Gastrocnemius medialis (tissue), 4 donors: ENCODE results near the gene ARHGEF19. TPM values are rescaled to one million over a fixed set of nuclear protein-coding genes. Genes with fewer than 3 reads are reported as not detected.

ENCODE experiments used
- ATAC-seq, 2 donors: fragments of 150-250 bp; one replicate each; pipeline ENCODE4 v1.9.1; 2016
- DNase-seq, 2 donors: peaks; one replicate each; pipeline ENCODE4 v3.0.0-alpha.2; 2019
- H3K27ac ChIP-seq, 4 donors: fragments of 200-600 bp; sonication (generic); 1 replicate in 1 of 4; 2 replicates in 3 of 4; pipeline ENCODE4 v1.5.1; 2016 to 2018; ENCODE audit warnings: mild to moderate bottlenecking in 2 of 4, moderate library complexity in 1 of 4
- H3K27me3 ChIP-seq, 3 donors: fragments of 200-600 bp; sonication (generic) in 2 of 3; 1 replicate in 1 of 3; 2 replicates in 2 of 3; pipeline versions ENCODE4 v1.5.1 to v1.6.0; 2016 to 2019; ENCODE audit warnings: mild to moderate bottlenecking in 1 of 3, moderate library complexity in 1 of 3
- H3K36me3 ChIP-seq, 2 donors: fragments of 200-600 bp; sonication (generic) in 1 of 2; one replicate each; pipeline ENCODE4 v1.5.1; 2017 to 2018
- H3K4me1 ChIP-seq, 2 donors: fragments of 200-600 bp; sonication (generic) in 1 of 2; one replicate each; pipeline ENCODE4 v1.5.1; 2016 to 2017; ENCODE audit warnings: mild to moderate bottlenecking in 2 of 2
- H3K4me3 ChIP-seq, 4 donors: fragments of 200-600 bp; sonication (generic) in 3 of 4; 1 replicate in 1 of 4; 2 replicates in 3 of 4; pipeline ENCODE4 v1.5.1; 2016 to 2019; ENCODE audit warnings: mild to moderate bottlenecking in 2 of 4
- H3K9me3 ChIP-seq, 3 donors: fragments of 200-600 bp; sonication (generic) in 2 of 3; 1 replicate in 1 of 3; 2 replicates in 2 of 3; pipeline ENCODE4 v1.5.1; 2016 to 2019
- POLR2A ChIP-seq, 2 donors: fragments of 450-650 bp; IDR thresholded peaks; one replicate each; pipeline ENCODE4 v1.6.1; 2017; ENCODE audit warnings: antibody characterized with exemption in 2 of 2, mild to moderate bottlenecking in 2 of 2, moderate library complexity in 2 of 2
- in situ Hi-C, 4 donors: fragments of 200-750 bp; cut with MboI; loops; one replicate each; pipeline versions ENCODE4 v1.15.0 to v1.8.0; 2017; ENCODE audit warnings: low sequenced_read_pairs in 4 of 4
- intact Hi-C: fragments of 100-400 bp; cut with DNase I; formaldehyde crosslinking; loops from one replicate; pipeline ENCODE4 v1.15.1; 2023; ENCODE audit warnings: low total_unique reads
- total RNA-seq, 4 donors: library from RNA; depleted of rRNA; stranded (reverse); fragments of >200 nt; gene quantifications; one replicate each; pipeline versions ENCODE4 v1.1.0 to v1.2.3, GENCODE V29; 2016
- TF ChIP-seq, protein P1 (sequence below), 5 experiments: fragments of 450-650 bp in 3 of 5; fragments of 200-600 bp in 2 of 5; sonication (generic) in 2 of 5; IDR thresholded peaks in 4 of 5; conservative IDR thresholded peaks in 1 of 5; 1 replicate in 4 of 5; 2 replicates in 1 of 5; pipeline ENCODE4 v1.5.1; 2016 to 2019; ENCODE audit warnings: antibody characterized with exemption in 5 of 5, mild to moderate bottlenecking in 3 of 5, moderate library complexity in 3 of 5

ARHGEF19 gene
- total RNA-seq, 4 donors from 2014 or later, result 0.68 to 3.0 (median 2.3) TPM

GRCh38 chr1:16174886-16175598, 37.4 kb downstream of the ARHGEF19 start:
- ATAC-seq, result no peak
- H3K4me3 ChIP-seq, result no peak overlapping the region
- no peak for DNase-seq
- H3K36me3 ChIP-seq, result no peaks in the 10 kb centered on the region
- TF ChIP-seq, protein P1, sequence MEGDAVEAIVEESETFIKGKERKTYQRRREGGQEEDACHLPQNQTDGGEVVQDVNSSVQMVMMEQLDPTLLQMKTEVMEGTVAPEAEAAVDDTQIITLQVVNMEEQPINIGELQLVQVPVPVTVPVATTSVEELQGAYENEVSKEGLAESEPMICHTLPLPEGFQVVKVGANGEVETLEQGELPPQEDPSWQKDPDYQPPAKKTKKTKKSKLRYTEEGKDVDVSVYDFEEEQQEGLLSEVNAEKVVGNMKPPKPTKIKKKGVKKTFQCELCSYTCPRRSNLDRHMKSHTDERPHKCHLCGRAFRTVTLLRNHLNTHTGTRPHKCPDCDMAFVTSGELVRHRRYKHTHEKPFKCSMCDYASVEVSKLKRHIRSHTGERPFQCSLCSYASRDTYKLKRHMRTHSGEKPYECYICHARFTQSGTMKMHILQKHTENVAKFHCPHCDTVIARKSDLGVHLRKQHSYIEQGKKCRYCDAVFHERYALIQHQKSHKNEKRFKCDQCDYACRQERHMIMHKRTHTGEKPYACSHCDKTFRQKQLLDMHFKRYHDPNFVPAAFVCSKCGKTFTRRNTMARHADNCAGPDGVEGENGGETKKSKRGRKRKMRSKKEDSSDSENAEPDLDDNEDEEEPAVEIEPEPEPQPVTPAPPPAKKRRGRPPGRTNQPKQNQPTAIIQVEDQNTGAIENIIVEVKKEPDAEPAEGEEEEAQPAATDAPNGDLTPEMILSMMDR (IDR thresholded peaks at IDR 0.05 in 4 of 5, conservative IDR thresholded peaks at IDR 0.05 in 1 of 5), result no peak
- TF ChIP-seq POLR2A (IDR thresholded peaks at IDR 0.05), result no peak
- in situ Hi-C loops, result no loop called here
- no peaks in the 10 kb centered on the region for H3K9me3 ChIP-seq
- intact Hi-C loops, result no loop called here
- peaks cover 14 to 18% of the 10 kb centered on the region in 2 donors for H3K4me1 ChIP-seq
- H3K27me3 ChIP-seq, result no peaks in the 10 kb centered on the region
- peak overlapping the region; percentile 57 to 75 (median 74) for H3K27ac ChIP-seq

GRCh38 chr1:16174261-16174868, 38.1 kb downstream of the ARHGEF19 start:
- no peaks in the 10 kb centered on the region for H3K9me3 ChIP-seq
- in situ Hi-C loops, result no loop called here

GRCh38 chr1:16173447-16174260, 38.8 kb downstream of the ARHGEF19 start:
- TF ChIP-seq, protein P1 (IDR thresholded peaks at IDR 0.05 in 4 of 5, conservative IDR thresholded peaks at IDR 0.05 in 1 of 5), result no peak
- no peak for TF ChIP-seq POLR2A (IDR thresholded peaks at IDR 0.05)
- Histone ChIP-seq H3K4me3 (no peak overlapping the region), H3K36me3 (no peaks in the 10 kb centered on the region), H3K4me1 (peaks cover 14 to 18% of the 10 kb centered on the region in 2 donors), H3K27ac (no peak overlapping the region), H3K27me3 (peaks cover 0 to 3% (median 0%) of the 10 kb centered on the region in 3 donors), H3K9me3 (no peaks in the 10 kb centered on the region)
- ATAC-seq (no peak), DNase-seq (no peak)
- intact Hi-C loops (no loop called here), in situ Hi-C loops (no loop called here)

More at GRCh38 chr1:16174261-16174868, 38.1 kb downstream of the ARHGEF19 start:
- Histone ChIP-seq H3K27me3 (no peaks in the 10 kb centered on the region), H3K36me3 (no peaks in the 10 kb centered on the region), H3K4me3 (no peak overlapping the region), H3K27ac (peak overlapping the region in 1 of 4 donors; percentile 75), H3K4me1 (peaks cover 14 to 18% of the 10 kb centered on the region in 2 donors)
- DNase-seq (no peak), ATAC-seq (no peak)
- no peak for TF ChIP-seq POLR2A (IDR thresholded peaks at IDR 0.05)
- TF ChIP-seq, protein P1 (IDR thresholded peaks at IDR 0.05 in 4 of 5, conservative IDR thresholded peaks at IDR 0.05 in 1 of 5), result no peak
- intact Hi-C loops, result no loop called here

- intact Hi-C loops, result no loop called here
- no peak overlapping the region for H3K4me3 ChIP-seq
- DNase-seq, result no peak
- peaks cover 14 to 18% of the 10 kb centered on the region in 2 donors for H3K4me1 ChIP-seq
- no peaks in the 10 kb centered on the region for H3K9me3 ChIP-seq
- H3K36me3 ChIP-seq, result no peaks in the 10 kb centered on the region
- no peak overlapping the region for H3K27ac ChIP-seq
- H3K27me3 ChIP-seq, result peaks cover 2 to 3% (median 3%) of the 10 kb centered on the region in 3 donors
- in situ Hi-C loops, result no loop called here
- ATAC-seq, result no peak
- TF ChIP-seq, protein P1 (IDR thresholded peaks at IDR 0.05 in 4 of 5, conservative IDR thresholded peaks at IDR 0.05 in 1 of 5), result no peak
- no peak for TF ChIP-seq POLR2A (IDR thresholded peaks at IDR 0.05)
Observed at GRCh38 chr1:16172964-16173446, 39.4 kb downstream of the ARHGEF19 start.
